Breast epithelium (tissue), 3 donors: ENCODE results near the gene RFX1.

Experiments used
- CTCF ChIP-seq, 3 donors: fragments of 450-650 bp; IDR thresholded peaks; one replicate each; pipeline ENCODE4 v1.5.1; 2016 to 2017; ENCODE audit warnings: antibody characterized with exemption in 3 of 3, mild to moderate bottlenecking in 3 of 3, moderate library complexity in 3 of 3
- POLR2A ChIP-seq: fragments of 450-650 bp; IDR thresholded peaks from one replicate; pipeline ENCODE4 v1.6.1; 2016; ENCODE audit warnings: antibody characterized with exemption, mild to moderate bottlenecking, moderate library complexity
- POLR2AphosphoS5 ChIP-seq, 3 donors: sonication (generic); formaldehyde crosslinking; IDR thresholded peaks; one replicate each; pipeline ENCODE4 v1.6.1; 2017; ENCODE audit warnings: antibody characterized with exemption in 3 of 3

DNA sequence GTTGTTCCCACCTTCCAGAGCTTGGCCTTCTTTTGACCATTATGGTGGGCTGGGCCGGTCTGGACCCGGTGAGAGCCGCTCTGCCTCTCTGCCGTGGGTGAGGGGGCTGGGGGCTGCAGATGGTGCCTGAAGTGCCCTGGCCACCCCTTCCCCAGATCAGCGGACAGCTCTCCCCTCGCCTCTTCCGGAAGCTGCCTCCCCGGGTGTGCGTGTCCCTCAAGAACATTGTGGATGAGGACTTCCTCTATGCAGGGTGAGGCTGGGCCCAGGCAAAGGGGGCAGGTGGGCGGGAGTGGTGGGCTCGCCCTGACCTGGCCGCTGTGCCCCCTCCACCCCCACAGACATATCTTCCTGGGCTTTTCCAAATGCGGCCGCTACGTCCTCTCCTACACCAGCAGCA, 51.9 kb downstream of the RFX1 start:
- TF ChIP-seq CTCF (IDR thresholded peaks at IDR 0.05) (no peak), POLR2A (no peak), POLR2AphosphoS5 (IDR thresholded peaks at IDR 0.05) (no peak)
